ENCODE data around the gene ZDHHC14. TPM values are rescaled to one million over a fixed set of nuclear protein-coding genes. Genes with fewer than 3 reads are reported as not detected.

The ZDHHC14 gene
- total RNA-seq, 1 experiment from 2014 or later, result 1.7 TPM

GRCh38 chr6:157370755-157371154 lies 10.2 kb upstream of the ZDHHC14 start:
- Histone ChIP-seq H2BK20ac (ENCODE audit: low read depth, low read length, poor library complexity, severe bottlenecking) (no peak overlapping the region), H3K27me3 (ENCODE audit: insufficient read depth, low read length) (no peaks in the 10 kb centered on the region), H4K20me1 (ENCODE audit: control insufficient read depth, insufficient read depth, insufficient read length) (no peaks in the 10 kb centered on the region), H2BK15ac (ENCODE audit: low read depth, low read length) (no peak overlapping the region), H3T11ph (ENCODE audit: low read length) (no peak overlapping the region), H2BK120ac (ENCODE audit: low read depth, low read length, poor library complexity, severe bottlenecking) (no peak overlapping the region), H2BK12ac (ENCODE audit: insufficient read length, low read depth, low read length) (no peak overlapping the region), H4K8ac (replicated peaks; ENCODE audit: insufficient read length, low read depth, low read length) (no peak overlapping the region), H2AFZ (ENCODE audit: low read length) (no peak overlapping the region), H3K9me3 (ENCODE audit: control insufficient read depth, low read depth, low read length) (no peaks in the 10 kb centered on the region), H3K18ac (ENCODE audit: insufficient read length, low read depth, low read length) (no peak overlapping the region), H2AK5ac (ENCODE audit: insufficient read length, low read length) (no peak overlapping the region), H3K9ac (ENCODE audit: extremely low read depth, insufficient read length, low read length) (no peak overlapping the region), H3K79me1 (ENCODE audit: insufficient read depth, low read depth, low read length, poor library complexity, severe bottlenecking) (no peaks in the 10 kb centered on the region), H3K14ac (ENCODE audit: insufficient read depth, low read length) (no peak overlapping the region), H2BK5ac (ENCODE audit: insufficient read length, low read length) (no peak overlapping the region), H3K56ac (ENCODE audit: insufficient read length, low read depth, low read length) (no peak overlapping the region), H3K4me1 (ENCODE audit: insufficient read depth, low read length) (peaks cover 5% of the 10 kb centered on the region; the same call in 1 of the 2 replicates), H3K4ac (ENCODE audit: low read depth, low read length) (no peak overlapping the region), H4K91ac (ENCODE audit: insufficient read length, low read depth, low read length) (no peak overlapping the region), H3K23me2 (ENCODE audit: insufficient read length, low read depth, low read length, poor library complexity, severe bottlenecking) (no peaks in the 10 kb centered on the region), H3K4me2 (ENCODE audit: insufficient read depth, insufficient read length, low read length) (no peak overlapping the region), H3K23ac (ENCODE audit: insufficient read length, low read depth, low read length) (no peak overlapping the region), H3K79me2 (ENCODE audit: insufficient read depth, low read length) (no peaks in the 10 kb centered on the region), H3K27ac (ENCODE audit: insufficient read length, low read depth, low read length) (no peak overlapping the region), H4K5ac (ENCODE audit: insufficient read length, low read depth, low read length) (no peak overlapping the region)
- Mint-ChIP-seq H3K36me3 (ENCODE audit: insufficient read depth in 1 of 3, low read depth in 3 of 3) (no peaks in the 10 kb centered on the region), H3K4me1 (peaks cover 10 to 15% of the 10 kb centered on the region in 2 experiments), H3K27me3 (ENCODE audit: low read depth) (peaks cover 7% of the 10 kb centered on the region), H3K4me3 (no peak overlapping the region), H3K9me3 (no peaks in the 10 kb centered on the region), H3K27ac (no peak overlapping the region)
- TF ChIP-seq, protein P1, sequence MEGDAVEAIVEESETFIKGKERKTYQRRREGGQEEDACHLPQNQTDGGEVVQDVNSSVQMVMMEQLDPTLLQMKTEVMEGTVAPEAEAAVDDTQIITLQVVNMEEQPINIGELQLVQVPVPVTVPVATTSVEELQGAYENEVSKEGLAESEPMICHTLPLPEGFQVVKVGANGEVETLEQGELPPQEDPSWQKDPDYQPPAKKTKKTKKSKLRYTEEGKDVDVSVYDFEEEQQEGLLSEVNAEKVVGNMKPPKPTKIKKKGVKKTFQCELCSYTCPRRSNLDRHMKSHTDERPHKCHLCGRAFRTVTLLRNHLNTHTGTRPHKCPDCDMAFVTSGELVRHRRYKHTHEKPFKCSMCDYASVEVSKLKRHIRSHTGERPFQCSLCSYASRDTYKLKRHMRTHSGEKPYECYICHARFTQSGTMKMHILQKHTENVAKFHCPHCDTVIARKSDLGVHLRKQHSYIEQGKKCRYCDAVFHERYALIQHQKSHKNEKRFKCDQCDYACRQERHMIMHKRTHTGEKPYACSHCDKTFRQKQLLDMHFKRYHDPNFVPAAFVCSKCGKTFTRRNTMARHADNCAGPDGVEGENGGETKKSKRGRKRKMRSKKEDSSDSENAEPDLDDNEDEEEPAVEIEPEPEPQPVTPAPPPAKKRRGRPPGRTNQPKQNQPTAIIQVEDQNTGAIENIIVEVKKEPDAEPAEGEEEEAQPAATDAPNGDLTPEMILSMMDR (conservative IDR thresholded peaks at IDR 0.05), result no peak
- DNase-seq, result no peak
- WGBS (ENCODE audit: extremely low coverage, insufficient read length, low lambda C conversion rate), result no CpG with 5 or more reads among the region's 1 CpG

Data from H9 (cell line).